Measurements from ENCODE around the gene CBLB. TPM values are rescaled to one million over a fixed set of nuclear protein-coding genes. Genes with fewer than 3 reads are reported as not detected.

The CBLB gene
- total and polyA plus RNA-seq, 4 experiments from 2014 or later = 17.0 to 106 (median 66.6) TPM

- Mint-ChIP-seq H3K4me3 (no peak overlapping the region), H3K36me3 (no peaks in the 10 kb centered on the region), H3K27me3 (no peaks in the 10 kb centered on the region), H3K9me3 (peaks cover 0 to 7% (median 0%) of the 10 kb centered on the region in 8 donors), H3K4me1 (peaks cover 0 to 2% (median 1%) of the 10 kb centered on the region in 4 donors), H3K27ac (no peak overlapping the region)
- DNase-seq = no peak
- no peaks in the 10 kb centered on the region for H3K4me1 ChIP-seq (ENCODE audit: insufficient read depth, low read length)
- CTCF ChIA-PET (ENCODE audit: partially characterized antibody) = interaction anchor here (0.7 kb wide), 1 partner anchor 669 kb away, joined by 3 read pairs; no protein-coding TSS in a partner anchor
- H3K27ac ChIP-seq (ENCODE audit: low read depth, low read length) = no peak overlapping the region
- no peaks in the 10 kb centered on the region for H3K9me3 ChIP-seq (ENCODE audit: control insufficient read depth in 1 of 2, low read length in 2 of 2)
- no peak overlapping the region for H3K4me3 ChIP-seq (ENCODE audit: low read length in 2 of 2)
- intact Hi-C loops (cut with micrococcal nuclease) = no loop called here
- POLR2A ChIA-PET (ENCODE audit: partially characterized antibody) = no interaction called here
- H3K36me3 ChIP-seq (ENCODE audit: insufficient read depth, low read length) = no peaks in the 10 kb centered on the region
- no peaks in the 10 kb centered on the region for H3K27me3 ChIP-seq (ENCODE audit: insufficient read depth, low read length)
Measured at GRCh38 chr3:105906836-105907235, 38.0 kb upstream of the CBLB start.

- H3K9me3 Mint-ChIP-seq = peaks cover 0 to 7% (median 0%) of the 10 kb centered on the region in 8 donors
- no peaks in the 10 kb centered on the region for H3K27me3 ChIP-seq (ENCODE audit: insufficient read depth, low read length)
- H3K27ac Mint-ChIP-seq = no peak overlapping the region
- no peak for DNase-seq
- no peak overlapping the region for H3K4me3 ChIP-seq (ENCODE audit: low read length in 2 of 2)
- H3K27me3 Mint-ChIP-seq = no peaks in the 10 kb centered on the region
- no peaks in the 10 kb centered on the region for H3K9me3 ChIP-seq (ENCODE audit: control insufficient read depth in 1 of 2, low read length in 2 of 2)
- peaks cover 0 to 2% (median 1%) of the 10 kb centered on the region in 4 donors for H3K4me1 Mint-ChIP-seq
- CTCF ChIA-PET (ENCODE audit: partially characterized antibody) = interaction anchor here (0.7 kb wide), 1 partner anchor 669 kb away, joined by 3 read pairs; no protein-coding TSS in a partner anchor
- H3K4me1 ChIP-seq (ENCODE audit: insufficient read depth, low read length) = no peaks in the 10 kb centered on the region
- intact Hi-C loops (cut with micrococcal nuclease) = no loop called here
- no peak overlapping the region for H3K4me3 Mint-ChIP-seq
- H3K36me3 ChIP-seq (ENCODE audit: insufficient read depth, low read length) = no peaks in the 10 kb centered on the region
- H3K27ac ChIP-seq (ENCODE audit: low read depth, low read length) = no peak overlapping the region
- POLR2A ChIA-PET (ENCODE audit: partially characterized antibody) = no interaction called here
- no peaks in the 10 kb centered on the region for H3K36me3 Mint-ChIP-seq
Measured at GRCh38 chr3:105906345-105906744, 37.5 kb upstream of the CBLB start.

- DNase-seq = no peak
- intact Hi-C loops (cut with micrococcal nuclease) = no loop called here
Measured at GRCh38 chr3:105905328-105905727, 36.5 kb upstream of the CBLB start.

GRCh38 chr3:105904678-105905284, 36.0 kb upstream of the CBLB start:
- POLR2A ChIA-PET (ENCODE audit: partially characterized antibody) = no interaction called here
- intact Hi-C loops (cut with micrococcal nuclease) = no loop called here

More at GRCh38 chr3:105905328-105905727, 36.5 kb upstream of the CBLB start:
- no peaks in the 10 kb centered on the region for H3K4me1 ChIP-seq (ENCODE audit: insufficient read depth, low read length)
- Mint-ChIP-seq H3K9me3 (peaks cover 0 to 7% (median 0%) of the 10 kb centered on the region in 8 donors), H3K4me3 (no peak overlapping the region), H3K4me1 (peaks cover 0 to 2% (median 1%) of the 10 kb centered on the region in 4 donors), H3K27me3 (no peaks in the 10 kb centered on the region), H3K36me3 (no peaks in the 10 kb centered on the region), H3K27ac (no peak overlapping the region)
- no peaks in the 10 kb centered on the region for H3K36me3 ChIP-seq (ENCODE audit: insufficient read depth, low read length)
- H3K4me3 ChIP-seq (ENCODE audit: low read length in 2 of 2) = no peak overlapping the region
- no peak overlapping the region for H3K27ac ChIP-seq (ENCODE audit: low read depth, low read length)
- H3K9me3 ChIP-seq (ENCODE audit: control insufficient read depth in 1 of 2, low read length in 2 of 2) = no peaks in the 10 kb centered on the region
- no peaks in the 10 kb centered on the region for H3K27me3 ChIP-seq (ENCODE audit: insufficient read depth, low read length)
- CTCF ChIA-PET (ENCODE audit: partially characterized antibody) = no interaction called here
- POLR2A ChIA-PET (ENCODE audit: partially characterized antibody) = no interaction called here

GRCh38 chr3:105904251-105904650, 35.4 kb upstream of the CBLB start:
- H3K4me3 ChIP-seq (ENCODE audit: low read length in 2 of 2) = no peak overlapping the region

More at GRCh38 chr3:105904678-105905284, 36.0 kb upstream of the CBLB start:
- Histone ChIP-seq H3K27ac (ENCODE audit: low read depth, low read length) (no peak overlapping the region), H3K9me3 (ENCODE audit: control insufficient read depth in 1 of 2, low read length in 2 of 2) (no peaks in the 10 kb centered on the region), H3K4me1 (ENCODE audit: insufficient read depth, low read length) (no peaks in the 10 kb centered on the region), H3K27me3 (ENCODE audit: insufficient read depth, low read length) (no peaks in the 10 kb centered on the region), H3K4me3 (ENCODE audit: low read length in 2 of 2) (no peak overlapping the region), H3K36me3 (ENCODE audit: insufficient read depth, low read length) (no peaks in the 10 kb centered on the region)
- Mint-ChIP-seq H3K9me3 (peaks cover 0 to 7% (median 0%) of the 10 kb centered on the region in 8 donors), H3K27ac (no peak overlapping the region), H3K36me3 (no peaks in the 10 kb centered on the region), H3K27me3 (no peaks in the 10 kb centered on the region), H3K4me1 (peaks cover 0 to 2% (median 1%) of the 10 kb centered on the region in 4 donors), H3K4me3 (no peak overlapping the region)
- CTCF ChIA-PET (ENCODE audit: partially characterized antibody) = no interaction called here
- no peak for DNase-seq

GRCh38 chr3:105899516-105899915, 30.7 kb upstream of the CBLB start:
- no peaks in the 10 kb centered on the region for H3K27me3 Mint-ChIP-seq
- Histone ChIP-seq H3K9me3 (ENCODE audit: control insufficient read depth in 1 of 2, low read length in 2 of 2) (no peaks in the 10 kb centered on the region), H3K4me1 (ENCODE audit: insufficient read depth, low read length) (no peaks in the 10 kb centered on the region), H3K27ac (ENCODE audit: low read depth, low read length) (no peak overlapping the region), H3K36me3 (ENCODE audit: insufficient read depth, low read length) (no peaks in the 10 kb centered on the region), H3K4me3 (ENCODE audit: low read length in 2 of 2) (no peak overlapping the region), H3K27me3 (ENCODE audit: insufficient read depth, low read length) (no peaks in the 10 kb centered on the region)
- no peak overlapping the region for H3K27ac Mint-ChIP-seq
- no peaks in the 10 kb centered on the region for H3K36me3 Mint-ChIP-seq
- no peak for DNase-seq
- intact Hi-C loops (cut with micrococcal nuclease) = no loop called here
- ChIA-PET CTCF (ENCODE audit: partially characterized antibody) (no interaction called here), POLR2A (ENCODE audit: partially characterized antibody) (no interaction called here)
- H3K4me3 Mint-ChIP-seq = no peak overlapping the region
- peaks cover 0 to 2% (median 0%) of the 10 kb centered on the region in 4 donors for H3K4me1 Mint-ChIP-seq
- H3K9me3 Mint-ChIP-seq = peaks cover 0 to 3% (median 0%) of the 10 kb centered on the region in 8 donors

More at GRCh38 chr3:105904251-105904650, 35.4 kb upstream of the CBLB start:
- Histone ChIP-seq H3K36me3 (ENCODE audit: insufficient read depth, low read length) (no peaks in the 10 kb centered on the region), H3K27me3 (ENCODE audit: insufficient read depth, low read length) (no peaks in the 10 kb centered on the region), H3K9me3 (ENCODE audit: control insufficient read depth in 1 of 2, low read length in 2 of 2) (no peaks in the 10 kb centered on the region), H3K4me1 (ENCODE audit: insufficient read depth, low read length) (no peaks in the 10 kb centered on the region), H3K27ac (ENCODE audit: low read depth, low read length) (no peak overlapping the region)
- H3K36me3 Mint-ChIP-seq = no peaks in the 10 kb centered on the region
- ChIA-PET CTCF (ENCODE audit: partially characterized antibody) (no interaction called here), POLR2A (ENCODE audit: partially characterized antibody) (no interaction called here)
- H3K27me3 Mint-ChIP-seq = no peaks in the 10 kb centered on the region
- peaks cover 0 to 2% (median 1%) of the 10 kb centered on the region in 4 donors for H3K4me1 Mint-ChIP-seq
- no peak overlapping the region for H3K4me3 Mint-ChIP-seq
- peaks cover 0 to 5% (median 0%) of the 10 kb centered on the region in 8 donors for H3K9me3 Mint-ChIP-seq
- DNase-seq = no peak
- no peak overlapping the region for H3K27ac Mint-ChIP-seq
- intact Hi-C loops (cut with micrococcal nuclease) = no loop called here

GRCh38 chr3:105891101-105891500, 22.3 kb upstream of the CBLB start:
- no peak overlapping the region for H3K4me3 ChIP-seq (ENCODE audit: low read length in 2 of 2)
- no peaks in the 10 kb centered on the region for H3K9me3 ChIP-seq (ENCODE audit: control insufficient read depth in 1 of 2, low read length in 2 of 2)
- ChIA-PET CTCF (ENCODE audit: partially characterized antibody) (interaction anchor here (1.1 kb wide), 1 partner anchor 90 kb away, joined by 3 read pairs; no protein-coding TSS in a partner anchor), POLR2A (ENCODE audit: partially characterized antibody) (interaction anchor here (0.7 to 1.5 kb wide), 2 partner anchors 8 to 24 kb away, joined by 3 read pairs; no protein-coding TSS in a partner anchor)
- peaks cover 6% of the 10 kb centered on the region for H3K4me1 ChIP-seq (ENCODE audit: insufficient read depth, low read length)
- no peaks in the 10 kb centered on the region for H3K36me3 ChIP-seq (ENCODE audit: insufficient read depth, low read length)
- H3K9me3 Mint-ChIP-seq = no peaks in the 10 kb centered on the region
- H3K27ac Mint-ChIP-seq = peak overlapping the region in 3 of 7 donors; percentile 58 to 68 (median 59)
- no peak overlapping the region for H3K27ac ChIP-seq (ENCODE audit: low read depth, low read length)
- H3K27me3 Mint-ChIP-seq = no peaks in the 10 kb centered on the region
- no peak for DNase-seq
- H3K36me3 Mint-ChIP-seq = no peaks in the 10 kb centered on the region
- H3K27me3 ChIP-seq (ENCODE audit: insufficient read depth, low read length) = no peaks in the 10 kb centered on the region
- peaks cover 8 to 10% (median 8%) of the 10 kb centered on the region in 4 donors for H3K4me1 Mint-ChIP-seq
- intact Hi-C loops (cut with micrococcal nuclease) = no loop called here
- no peak overlapping the region for H3K4me3 Mint-ChIP-seq
